Measurements from ENCODE around the gene ANO4. TPM values are rescaled to one million over a fixed set of nuclear protein-coding genes. Genes with fewer than 3 reads are reported as not detected.

Gene ANO4
- total RNA-seq, 1 experiment from 2014 or later: 5.7 TPM

DNA sequence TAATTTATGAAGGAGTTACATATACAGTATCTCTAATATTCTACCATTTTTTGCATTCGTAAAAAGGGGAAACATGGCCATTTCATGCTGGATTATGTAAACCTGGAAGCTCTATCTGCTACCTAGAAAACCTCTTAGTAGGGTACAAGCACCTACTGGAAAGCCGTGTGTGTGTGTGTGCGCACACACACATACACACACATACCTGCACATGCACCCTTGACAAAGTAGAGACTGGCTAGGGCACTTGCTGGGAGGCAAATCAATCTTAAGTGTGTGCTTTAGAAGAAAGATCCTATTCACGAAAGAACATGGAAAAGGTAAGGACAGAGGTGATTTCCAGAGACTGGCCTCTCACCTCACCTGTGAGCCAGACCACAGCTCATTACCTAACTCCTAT is 224.6 kb downstream of the ANO4 start:
- H4K8ac ChIP-seq (replicated peaks; ENCODE audit: insufficient read length, low read depth, low read length): no peak overlapping the region
- no peak overlapping the region for H3K4ac ChIP-seq (ENCODE audit: low read depth, low read length)
- no peak overlapping the region for H2BK120ac ChIP-seq (ENCODE audit: low read depth, low read length, poor library complexity, severe bottlenecking)
- H3K79me2 ChIP-seq (ENCODE audit: insufficient read depth, low read length): no peaks in the 10 kb centered on the region
- H3K27me3 ChIP-seq (ENCODE audit: insufficient read depth, low read length): no peaks in the 10 kb centered on the region
- H3K9me3 ChIP-seq (ENCODE audit: control insufficient read depth, low read depth, low read length): no peaks in the 10 kb centered on the region
- no peak overlapping the region for H3K23ac ChIP-seq (ENCODE audit: insufficient read length, low read depth, low read length)
- no peak overlapping the region for H2BK20ac ChIP-seq (ENCODE audit: low read depth, low read length, poor library complexity, severe bottlenecking)
- no peak overlapping the region for H2BK12ac ChIP-seq (ENCODE audit: insufficient read length, low read depth, low read length)
- H3K4me2 ChIP-seq (ENCODE audit: insufficient read depth, insufficient read length, low read length): no peak overlapping the region
- no peak overlapping the region for H2AK5ac ChIP-seq (ENCODE audit: insufficient read length, low read length)
- WGBS (ENCODE audit: extremely low coverage, insufficient read length, low lambda C conversion rate): no CpG with 5 or more reads among the region's 4 CpGs
- no peak overlapping the region for H3K9ac ChIP-seq (ENCODE audit: extremely low read depth, insufficient read length, low read length)
- H3K4me1 ChIP-seq (ENCODE audit: insufficient read depth, low read length): no peaks in the 10 kb centered on the region
- H3T11ph ChIP-seq (ENCODE audit: low read length): no peak overlapping the region
- H2AFZ ChIP-seq (ENCODE audit: low read length): no peak overlapping the region
- H4K5ac ChIP-seq (ENCODE audit: insufficient read length, low read depth, low read length): no peak overlapping the region
- H4K91ac ChIP-seq (ENCODE audit: insufficient read length, low read depth, low read length): no peak overlapping the region
- Mint-ChIP-seq H3K27ac (0 out of 7 replicates have a peak overlapping the region, but pooled peaks of 1 of the 3 experiments have one; percentile 44), H3K9me3 (peaks cover 8 to 9% of the 10 kb centered on the region in 2 experiments; a peak in 3 of 5 replicates), H3K4me3 (no peak overlapping the region), H3K27me3 (ENCODE audit: low read depth) (no peaks in the 10 kb centered on the region), H3K36me3 (ENCODE audit: insufficient read depth in 1 of 3, low read depth in 3 of 3) (peaks cover 2 to 11% (median 3%) of the 10 kb centered on the region in 3 experiments; a peak in 6 of 7 replicates), H3K4me1 (no peaks in the 10 kb centered on the region; a peak in 1 of 4 replicates)
- no peak overlapping the region for H2BK5ac ChIP-seq (ENCODE audit: insufficient read length, low read length)
- no peaks in the 10 kb centered on the region for H3K79me1 ChIP-seq (ENCODE audit: insufficient read depth, low read depth, low read length, poor library complexity, severe bottlenecking)
- no peak overlapping the region for H3K14ac ChIP-seq (ENCODE audit: insufficient read depth, low read length)
- no peak overlapping the region for H3K18ac ChIP-seq (ENCODE audit: insufficient read length, low read depth, low read length)
- no peak overlapping the region for H2BK15ac ChIP-seq (ENCODE audit: low read depth, low read length)
- H3K27ac ChIP-seq (ENCODE audit: insufficient read length, low read depth, low read length): no peak overlapping the region
- no peak for DNase-seq
- no peaks in the 10 kb centered on the region for H3K23me2 ChIP-seq (ENCODE audit: insufficient read length, low read depth, low read length, poor library complexity, severe bottlenecking)
- H3K56ac ChIP-seq (ENCODE audit: insufficient read length, low read depth, low read length): no peak overlapping the region
- TF ChIP-seq, protein P1, sequence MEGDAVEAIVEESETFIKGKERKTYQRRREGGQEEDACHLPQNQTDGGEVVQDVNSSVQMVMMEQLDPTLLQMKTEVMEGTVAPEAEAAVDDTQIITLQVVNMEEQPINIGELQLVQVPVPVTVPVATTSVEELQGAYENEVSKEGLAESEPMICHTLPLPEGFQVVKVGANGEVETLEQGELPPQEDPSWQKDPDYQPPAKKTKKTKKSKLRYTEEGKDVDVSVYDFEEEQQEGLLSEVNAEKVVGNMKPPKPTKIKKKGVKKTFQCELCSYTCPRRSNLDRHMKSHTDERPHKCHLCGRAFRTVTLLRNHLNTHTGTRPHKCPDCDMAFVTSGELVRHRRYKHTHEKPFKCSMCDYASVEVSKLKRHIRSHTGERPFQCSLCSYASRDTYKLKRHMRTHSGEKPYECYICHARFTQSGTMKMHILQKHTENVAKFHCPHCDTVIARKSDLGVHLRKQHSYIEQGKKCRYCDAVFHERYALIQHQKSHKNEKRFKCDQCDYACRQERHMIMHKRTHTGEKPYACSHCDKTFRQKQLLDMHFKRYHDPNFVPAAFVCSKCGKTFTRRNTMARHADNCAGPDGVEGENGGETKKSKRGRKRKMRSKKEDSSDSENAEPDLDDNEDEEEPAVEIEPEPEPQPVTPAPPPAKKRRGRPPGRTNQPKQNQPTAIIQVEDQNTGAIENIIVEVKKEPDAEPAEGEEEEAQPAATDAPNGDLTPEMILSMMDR (conservative IDR thresholded peaks at IDR 0.05): no peak
- H4K20me1 ChIP-seq (ENCODE audit: control insufficient read depth, insufficient read depth, insufficient read length): no peaks in the 10 kb centered on the region
